Naive thymus-derived CD8-positive, alpha-beta T cell (primary cell): ENCODE data around the gene LRRC8C. TPM values are rescaled to one million over a fixed set of nuclear protein-coding genes. Genes with fewer than 3 reads are reported as not detected.
"Not testable (repeated sequence)": the region's sequence is repeated elsewhere in the genome, so short reads cannot be mapped to it uniquely, and the experiment has no call there.

Experiments
- ATAC-seq, 2 donors: fragments of 150-1000 bp; cut with Tn5 transposase in 1 of 2; sonication (Bioruptor Pico), chemical (Tn5 transposase) in 1 of 2; 1 replicate in 1 of 2; 2 replicates in 1 of 2; pipeline ENCODE4 v1.10.0; 2021; ENCODE audit warnings: mild to moderate bottlenecking in 2 of 2, moderate library complexity in 2 of 2
- POLR2A ChIA-PET: fragments of 350-600 bp; sonication (Branson Sonifier 250); formaldehyde crosslinking; loops from one replicate; lab custom pipeline; 2021; ENCODE audit warnings: antibody characterized with exemption; lab: Charles Lee
- DNase-seq, 10 donors: peaks; one replicate each; pipeline versions ENCODE4 v3.0.0 to v3.0.0-alpha.2; 2020 to 2022
- H3K27ac Mint-ChIP-seq, 10 donors: one replicate each; pipeline ENCODE4 v1.8.0; 2020 to 2022; ENCODE audit warnings: mild to moderate bottlenecking in 10 of 10, mixed read lengths in 10 of 10, moderate library complexity in 4 of 10, inconsistent platforms in 1 of 10
- H3K27me3 Mint-ChIP-seq, 5 donors: one replicate each; pipeline ENCODE4 v1.8.0; 2021 to 2022; ENCODE audit warnings: mixed read lengths in 5 of 5
- H3K36me3 Mint-ChIP-seq, 3 donors: one replicate each; pipeline ENCODE4 v1.8.0; 2020 to 2022; ENCODE audit warnings: mixed read lengths in 3 of 3, mild to moderate bottlenecking in 2 of 3, inconsistent platforms in 1 of 3
- H3K4me1 Mint-ChIP-seq, 4 donors: one replicate each; pipeline ENCODE4 v1.8.0; 2021 to 2022; ENCODE audit warnings: mixed read lengths in 4 of 4
- H3K4me3 Mint-ChIP-seq, 10 donors: one replicate each; pipeline ENCODE4 v1.8.0; 2020 to 2022; ENCODE audit warnings: mild to moderate bottlenecking in 10 of 10, mixed read lengths in 10 of 10, moderate library complexity in 6 of 10, inconsistent platforms in 1 of 10
- H3K9me3 Mint-ChIP-seq, 9 donors: one replicate each; pipeline ENCODE4 v1.8.0; 2020 to 2022; ENCODE audit warnings: mixed read lengths in 9 of 9, mild to moderate bottlenecking in 3 of 9, inconsistent platforms in 1 of 9, moderate library complexity in 1 of 9
- polyA plus RNA-seq, 3 donors: library from polyadenylated mRNA; unstranded; fragments of 300-500 nt; fragmentation: Illumina TruSeq; gene quantifications; one replicate each; pipeline ENCODE4 v1.2.3, GENCODE V29; 2021
- total RNA-seq, 8 experiments: library from RNA in 2 of 8; stranded (reverse) in 2 of 8; gene quantifications; one replicate each; pipeline ENCODE4 v1.2.3 and lab custom pipeline; 2021 to 2026

The LRRC8C gene
- total and polyA plus RNA-seq, 5 experiments from 2014 or later: 10.0 to 53.3 (median 19.2) TPM

DNA sequence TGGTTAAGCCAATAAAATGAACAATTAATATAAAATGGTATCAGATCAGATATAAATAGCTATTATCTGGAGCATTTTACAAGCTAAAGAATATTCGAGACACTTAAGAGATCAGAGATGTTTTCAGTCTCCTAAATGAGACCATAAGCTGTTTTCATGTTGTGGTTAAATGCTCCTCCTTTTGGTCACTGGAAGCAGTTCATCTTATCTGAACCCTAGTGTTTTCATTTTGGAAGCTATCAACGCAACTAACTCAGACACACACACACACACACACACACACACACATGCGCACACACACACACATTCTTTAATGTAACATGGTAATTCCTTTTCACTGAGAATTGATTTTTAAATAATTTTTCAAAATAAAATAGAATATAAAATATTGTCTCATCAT, 10.0 kb upstream of the LRRC8C start:
- peak; percentile 70 to 74 for ATAC-seq
- POLR2A ChIA-PET: interaction anchor here (0.5 to 13.2 kb wide), 5 partner anchors 9 to 140 kb away, joined by 5 to 329 read pairs (median 6); partner anchors contain the start of gene LRRC8C
- Mint-ChIP-seq H3K27ac (peak overlapping the region in 5 of 10 donors; percentile 17 to 74 (median 47)), H3K27me3 (no peaks in the 10 kb centered on the region), H3K36me3 (peaks cover 6 to 16% (median 14%) of the 10 kb centered on the region in 3 donors), H3K4me3 (peak overlapping the region in 1 of 10 donors; percentile 20), H3K4me1 (peaks cover 17 to 62% (median 55%) of the 10 kb centered on the region in 4 donors), H3K9me3 (peaks cover 0 to 8% (median 3%) of the 10 kb centered on the region in 9 donors)
- peak in 3 of 10 donors; percentile 18 to 46 (median 36) for DNase-seq

DNA sequence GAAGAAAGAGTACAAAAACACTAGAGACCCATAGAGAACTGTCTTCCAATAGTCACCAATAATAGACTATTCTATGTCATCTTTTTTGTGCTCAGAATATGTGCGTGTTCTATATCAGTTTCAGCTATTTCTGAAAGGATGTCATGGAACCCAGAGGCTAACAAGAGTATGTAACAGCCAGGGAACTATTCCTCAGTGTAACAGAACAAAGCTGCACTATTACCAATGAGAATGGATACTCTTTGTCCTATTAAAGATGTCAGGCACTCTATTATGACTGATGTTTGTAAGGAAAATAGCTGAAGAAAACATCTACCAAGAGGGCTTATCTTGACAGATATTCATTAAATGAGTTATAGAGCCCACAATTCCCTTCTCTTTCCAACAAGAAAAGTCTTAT, 8.6 kb upstream of the LRRC8C start:
- DNase-seq (no peak), ATAC-seq (no peak)
- POLR2A ChIA-PET: interaction anchor here (0.6 to 13.2 kb wide), 4 partner anchors 8 to 105 kb away, joined by 3 to 329 read pairs (median 6); partner anchors contain the start of gene LRRC8C
- peaks cover 19 to 63% (median 61%) of the 10 kb centered on the region in 4 donors for H3K4me1 Mint-ChIP-seq
- no peaks in the 10 kb centered on the region for H3K27me3 Mint-ChIP-seq
- no peaks in the 10 kb centered on the region for H3K9me3 Mint-ChIP-seq
- peak overlapping the region in 3 of 10 donors; percentile 14 to 43 (median 41) for H3K27ac Mint-ChIP-seq
- H3K4me3 Mint-ChIP-seq: no peak overlapping the region
- peaks cover 0 to 11% (median 10%) of the 10 kb centered on the region in 3 donors for H3K36me3 Mint-ChIP-seq

- Mint-ChIP-seq H3K27ac (peak overlapping the region in 3 of 10 donors; percentile 38 to 43 (median 41)), H3K36me3 (peaks cover 0 to 11% (median 10%) of the 10 kb centered on the region in 3 donors), H3K9me3 (no peaks in the 10 kb centered on the region), H3K4me1 (peaks cover 19 to 67% (median 64%) of the 10 kb centered on the region in 4 donors), H3K27me3 (no peaks in the 10 kb centered on the region), H3K4me3 (no peak overlapping the region)
- POLR2A ChIA-PET: interaction anchor here (1.4 to 13.2 kb wide), 2 partner anchors 8 to 18 kb away, joined by 8 to 329 read pairs; partner anchors contain the start of gene LRRC8C
- DNase-seq: no peak
- no peak for ATAC-seq
These were observed 8.1 kb upstream of the LRRC8C start for GRCh38 chr1:89624715-89625323.

DNA sequence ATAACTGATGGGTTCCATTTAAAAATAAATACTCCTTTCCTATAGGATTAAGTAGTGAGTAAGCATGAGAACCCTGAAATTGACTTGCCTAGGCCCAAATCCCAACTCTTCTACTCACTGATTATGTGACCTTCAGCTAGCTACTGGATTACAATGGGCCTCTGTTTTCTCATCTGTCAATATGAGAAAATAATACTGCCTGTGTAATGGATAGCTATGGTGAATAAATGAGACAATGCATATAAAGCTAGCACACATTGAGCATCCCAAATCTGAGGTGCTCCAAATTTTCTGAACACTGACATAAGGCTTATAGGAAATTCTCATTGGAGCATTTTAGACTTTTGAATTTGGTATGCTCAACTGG, 5.3 kb upstream of the LRRC8C start:
- no peak overlapping the region for H3K4me3 Mint-ChIP-seq

DNA sequence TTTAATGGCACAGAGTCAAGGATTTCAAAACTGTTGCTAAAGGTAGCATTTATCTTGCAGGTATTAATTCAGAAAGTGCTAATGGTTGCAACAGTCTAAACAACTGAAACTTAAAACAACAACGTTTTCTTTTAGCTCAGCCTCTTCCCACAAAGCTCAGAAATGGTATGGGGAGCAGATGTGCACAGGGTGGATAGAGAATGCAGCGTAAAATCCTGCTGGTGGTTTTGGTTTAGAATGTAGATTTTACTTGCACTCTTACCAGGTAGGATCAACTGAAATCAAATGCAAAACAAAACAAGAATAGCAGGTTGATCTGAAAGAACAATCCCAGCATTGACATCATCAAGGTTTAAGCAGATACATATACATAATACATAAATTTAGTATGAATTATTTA, 3.8 kb upstream of the LRRC8C start:
- DNase-seq: no peak
- Mint-ChIP-seq H3K27me3 (no peaks in the 10 kb centered on the region), H3K9me3 (no peaks in the 10 kb centered on the region), H3K27ac (peak overlapping the region in 9 of 10 donors; percentile 38 to 91 (median 75)), H3K36me3 (peaks cover 0 to 11% (median 8%) of the 10 kb centered on the region in 3 donors), H3K4me1 (peaks cover 32 to 71% (median 64%) of the 10 kb centered on the region in 4 donors), H3K4me3 (peak overlapping the region in 8 of 10 donors; percentile 5 to 93 (median 44))
- no peak for ATAC-seq
- POLR2A ChIA-PET: interaction anchor here (0.6 to 13.2 kb wide), 6 partner anchors 10 to 135 kb away, joined by 3 to 329 read pairs (median 22); no protein-coding TSS in a partner anchor

More for the DNA sequence above, 5.3 kb upstream of the LRRC8C start:
- POLR2A ChIA-PET: interaction anchor here (1.2 to 13.2 kb wide), 5 partner anchors 12 to 136 kb away, joined by 3 to 329 read pairs (median 12); no protein-coding TSS in a partner anchor
- Mint-ChIP-seq H3K27me3 (no peaks in the 10 kb centered on the region), H3K27ac (peak overlapping the region in 4 of 10 donors; percentile 22 to 91 (median 62)), H3K36me3 (peaks cover 0 to 11% (median 8%) of the 10 kb centered on the region in 3 donors), H3K9me3 (no peaks in the 10 kb centered on the region), H3K4me1 (peaks cover 32 to 76% (median 71%) of the 10 kb centered on the region in 4 donors)
- ATAC-seq: no peak
- no peak for DNase-seq

DNA sequence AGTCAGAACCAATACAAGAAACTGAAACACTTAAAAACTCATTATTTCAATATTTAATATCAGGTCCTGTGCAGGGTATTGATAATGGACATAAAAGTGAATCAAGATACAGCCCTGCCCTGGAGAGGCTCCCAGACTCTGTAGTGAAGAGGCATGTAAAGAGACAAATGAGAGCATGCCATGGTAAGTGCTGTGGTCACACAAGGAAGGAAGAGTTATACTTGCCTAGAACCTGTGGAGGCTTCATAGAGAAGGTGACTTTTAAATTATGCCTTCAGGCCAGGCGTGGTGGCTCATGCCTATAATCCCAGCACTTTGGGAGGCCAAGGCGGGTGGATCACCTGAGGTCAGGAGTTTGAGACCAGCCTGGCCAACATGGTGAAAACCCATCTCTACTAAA, 3.3 kb upstream of the LRRC8C start:
- peaks cover 32 to 75% (median 68%) of the 10 kb centered on the region in 4 donors for H3K4me1 Mint-ChIP-seq
- peak overlapping the region in 9 of 10 donors; percentile 36 to 97 (median 81) for H3K27ac Mint-ChIP-seq
- POLR2A ChIA-PET: interaction anchor here (0.5 to 13.2 kb wide), 6 partner anchors 9 to 135 kb away, joined by 3 to 329 read pairs (median 22); no protein-coding TSS in a partner anchor
- H3K36me3 Mint-ChIP-seq: peaks cover 0 to 11% (median 8%) of the 10 kb centered on the region in 3 donors
- H3K4me3 Mint-ChIP-seq: peak overlapping the region in 9 of 10 donors; percentile 7 to 93 (median 57)
- DNase-seq, H3K27me3 Mint-ChIP-seq, ATAC-seq, H3K9me3 Mint-ChIP-seq: not testable (repeated sequence)

DNA sequence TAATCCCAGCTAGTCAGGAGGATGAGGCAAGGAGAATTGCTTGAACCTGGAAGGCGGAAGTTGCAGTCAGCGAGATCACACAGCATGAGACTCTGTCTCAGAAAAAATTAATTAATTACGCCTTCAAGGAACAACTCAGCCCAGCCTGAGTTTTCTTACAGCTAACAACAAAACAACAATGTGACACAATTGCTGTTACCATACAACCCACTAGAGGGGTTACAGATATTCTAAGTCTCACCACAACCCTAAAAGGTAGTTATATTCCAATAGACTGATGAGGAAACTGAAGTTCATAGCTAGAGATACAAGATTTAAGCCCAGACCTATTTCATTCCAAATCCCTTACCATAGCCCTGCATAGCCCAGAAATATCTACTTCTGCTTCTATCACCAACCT, 2.9 kb upstream of the LRRC8C start:
- H3K4me1 Mint-ChIP-seq: peaks cover 34 to 77% (median 71%) of the 10 kb centered on the region in 4 donors
- POLR2A ChIA-PET: interaction anchor here (0.5 to 13.2 kb wide), 8 partner anchors 9 to 134 kb away, joined by 3 to 329 read pairs (median 22); no protein-coding TSS in a partner anchor
- ATAC-seq (no peak), DNase-seq (no peak)
- no peaks in the 10 kb centered on the region for H3K27me3 Mint-ChIP-seq
- peak overlapping the region; percentile 4 to 94 (median 60) for H3K4me3 Mint-ChIP-seq
- H3K9me3 Mint-ChIP-seq: no peaks in the 10 kb centered on the region
- peak overlapping the region in 9 of 10 donors; percentile 20 to 99 (median 82) for H3K27ac Mint-ChIP-seq
- peaks cover 0 to 7% (median 4%) of the 10 kb centered on the region in 3 donors for H3K36me3 Mint-ChIP-seq

DNA sequence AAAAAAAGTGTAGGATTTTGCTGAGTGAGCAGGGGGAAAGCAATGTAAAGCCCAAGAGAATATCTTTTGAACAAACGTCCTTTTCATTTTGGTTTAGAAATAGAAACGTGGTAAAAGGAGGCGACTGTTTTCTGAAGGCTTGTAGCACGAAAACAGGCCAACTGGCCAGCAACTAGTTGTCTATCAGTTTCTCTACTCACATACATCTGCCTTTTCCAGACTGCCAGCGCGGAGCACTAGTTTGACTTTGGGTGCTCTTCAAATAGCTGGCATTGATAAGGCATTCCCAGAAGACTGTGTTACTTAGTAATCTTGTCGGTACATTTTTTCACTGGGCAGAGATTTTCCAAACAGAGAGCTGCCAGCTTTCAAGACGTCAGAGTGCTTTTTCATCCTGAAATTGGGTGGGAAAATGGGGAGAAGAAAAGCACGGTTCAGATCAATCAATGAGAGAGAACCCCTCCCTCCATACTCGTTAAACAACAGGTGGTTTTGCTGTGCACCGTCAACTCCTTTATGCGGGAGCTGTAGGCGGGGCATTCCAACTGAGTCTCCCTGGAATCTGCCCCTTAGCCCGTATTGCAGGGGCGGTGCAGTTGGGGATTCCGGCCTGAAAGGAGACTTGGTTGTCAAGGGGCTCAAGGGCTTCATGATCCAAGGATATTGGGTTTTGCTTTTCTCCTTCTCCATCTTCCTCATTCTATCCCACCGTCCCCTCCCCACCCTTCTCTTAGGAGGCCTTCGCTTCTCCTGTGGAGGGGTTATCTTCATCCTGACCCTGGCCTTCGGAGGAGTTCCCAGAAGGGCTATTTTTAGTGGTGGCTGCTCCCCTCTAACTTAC, 884 bp upstream of the LRRC8C start:
- no peaks in the 10 kb centered on the region for H3K9me3 Mint-ChIP-seq
- peaks cover 36 to 84% (median 78%) of the 10 kb centered on the region in 4 donors for H3K4me1 Mint-ChIP-seq
- peak overlapping the region; percentile 87 to 98 (median 94) for H3K4me3 Mint-ChIP-seq
- ATAC-seq (no peak), DNase-seq (peak in 1 of 10 donors; percentile 10)
- H3K27ac Mint-ChIP-seq: peak overlapping the region; percentile 94 to 99 (median 98)
- H3K36me3 Mint-ChIP-seq: peaks cover 0 to 5% (median 0%) of the 10 kb centered on the region in 3 donors
- POLR2A ChIA-PET: interaction anchor here (0.6 to 13.2 kb wide), 24 partner anchors 8 to 211 kb away, joined by 3 to 329 read pairs (median 7); partner anchors contain the start of gene LRRC8B
- no peaks in the 10 kb centered on the region for H3K27me3 Mint-ChIP-seq

GRCh38 chr1:89633248-89633799, 404 bp downstream of the LRRC8C start:
- POLR2A ChIA-PET: interaction anchor here (0.7 to 13.2 kb wide), 21 partner anchors 9 to 171 kb away, joined by 3 to 329 read pairs (median 6); partner anchors contain the start of gene LRRC8B
- H3K4me1 Mint-ChIP-seq: peaks cover 46 to 85% (median 79%) of the 10 kb centered on the region in 4 donors
- peak overlapping the region; percentile 89 to 98 (median 94) for H3K27ac Mint-ChIP-seq
- H3K4me3 Mint-ChIP-seq: peak overlapping the region; percentile 91 to 98 (median 96)
- peak; percentile 49 to 52 for ATAC-seq
- H3K36me3 Mint-ChIP-seq: peaks cover 0 to 11% (median 0%) of the 10 kb centered on the region in 3 donors
- peak; percentile 48 to 78 (median 60) for DNase-seq
- H3K27me3 Mint-ChIP-seq: no peaks in the 10 kb centered on the region
- H3K9me3 Mint-ChIP-seq: no peaks in the 10 kb centered on the region

DNA sequence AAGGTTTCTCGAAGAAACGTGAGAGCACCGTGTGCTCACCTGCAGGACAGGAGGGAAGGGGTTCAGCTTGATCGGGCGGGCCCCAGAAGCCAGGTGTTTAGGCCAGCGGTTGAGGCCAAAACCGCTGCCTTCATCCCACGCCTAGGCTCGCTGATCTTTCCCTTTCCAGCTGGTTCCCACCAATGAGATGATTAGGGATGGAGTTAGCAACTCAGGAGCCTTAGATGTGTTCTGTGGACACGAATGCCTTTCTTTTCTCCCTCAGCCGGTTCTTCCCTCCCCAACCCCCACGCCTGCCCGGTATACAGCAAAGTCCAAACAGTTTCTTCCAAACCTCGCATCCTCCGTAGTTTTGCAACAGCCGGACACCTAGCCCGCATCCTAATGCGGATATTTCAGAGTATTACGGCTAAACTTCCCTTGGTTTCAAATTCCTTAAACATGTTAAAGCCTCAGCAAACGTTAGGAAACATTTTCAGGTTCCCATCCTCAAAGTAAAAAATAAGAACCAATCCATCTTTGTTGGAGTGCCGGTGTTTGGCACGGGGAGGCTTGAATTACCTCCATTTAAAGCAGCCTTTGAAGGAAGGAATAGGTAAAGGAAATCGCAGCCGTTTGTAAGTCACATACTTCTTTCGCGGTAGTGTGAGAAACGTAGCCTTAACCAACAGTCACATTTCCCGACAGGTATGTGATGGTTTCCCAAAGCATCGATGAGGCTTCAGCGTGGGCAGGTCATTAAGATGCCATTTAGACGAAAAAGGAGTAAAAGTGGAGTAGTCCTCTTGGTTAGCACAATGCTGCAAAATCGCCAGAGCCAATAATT, 1.1 kb downstream of the LRRC8C start:
- Mint-ChIP-seq H3K4me3 (peak overlapping the region; percentile 91 to 98 (median 96)), H3K27ac (peak overlapping the region; percentile 89 to 98 (median 94)), H3K27me3 (no peaks in the 10 kb centered on the region), H3K9me3 (no peaks in the 10 kb centered on the region), H3K4me1 (peaks cover 42 to 84% (median 75%) of the 10 kb centered on the region in 4 donors), H3K36me3 (peaks cover 0 to 8% (median 0%) of the 10 kb centered on the region in 3 donors)
- POLR2A ChIA-PET: interaction anchor here (0.7 to 13.2 kb wide), 13 partner anchors 10 to 170 kb away, joined by 3 to 329 read pairs (median 15); partner anchors contain the start of gene LRRC8B
- DNase-seq: peak in 2 of 10 donors; percentile 23 to 24
- ATAC-seq: peak in 1 of 2 donors; percentile 1
